Measurements from ENCODE around the gene TOM1L1. TPM values are rescaled to one million over a fixed set of nuclear protein-coding genes. Genes with fewer than 3 reads are reported as not detected.

TOM1L1 gene
- total RNA-seq, 1 donor from 2014 or later = 0.20 TPM

DNA sequence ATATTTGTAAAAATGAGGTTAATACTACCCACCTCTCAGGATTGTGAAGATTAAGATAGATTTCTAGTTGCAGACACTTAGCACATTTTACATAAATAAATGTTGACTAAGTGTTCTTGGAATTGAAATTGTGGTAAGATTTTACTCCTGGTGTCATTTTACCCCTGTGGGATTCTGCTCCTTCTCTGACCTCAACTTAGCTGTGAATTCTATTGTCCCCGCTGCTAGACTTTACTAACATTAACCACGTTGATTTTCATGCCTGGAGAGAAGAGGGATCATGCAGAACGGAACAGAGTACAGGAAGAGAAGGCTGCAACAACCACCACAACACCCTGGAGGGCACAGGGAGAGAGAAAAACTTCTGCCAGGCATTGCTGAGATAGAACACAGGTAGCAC lies 2.1 kb upstream of the TOM1L1 start:
- DNase-seq (ENCODE audit: low read depth in 2 of 2) = no peak

GRCh38 chr17:54899201-54899600 lies 1.5 kb upstream of the TOM1L1 start:
- DNase-seq (ENCODE audit: low read depth in 2 of 2) = no peak

DNA sequence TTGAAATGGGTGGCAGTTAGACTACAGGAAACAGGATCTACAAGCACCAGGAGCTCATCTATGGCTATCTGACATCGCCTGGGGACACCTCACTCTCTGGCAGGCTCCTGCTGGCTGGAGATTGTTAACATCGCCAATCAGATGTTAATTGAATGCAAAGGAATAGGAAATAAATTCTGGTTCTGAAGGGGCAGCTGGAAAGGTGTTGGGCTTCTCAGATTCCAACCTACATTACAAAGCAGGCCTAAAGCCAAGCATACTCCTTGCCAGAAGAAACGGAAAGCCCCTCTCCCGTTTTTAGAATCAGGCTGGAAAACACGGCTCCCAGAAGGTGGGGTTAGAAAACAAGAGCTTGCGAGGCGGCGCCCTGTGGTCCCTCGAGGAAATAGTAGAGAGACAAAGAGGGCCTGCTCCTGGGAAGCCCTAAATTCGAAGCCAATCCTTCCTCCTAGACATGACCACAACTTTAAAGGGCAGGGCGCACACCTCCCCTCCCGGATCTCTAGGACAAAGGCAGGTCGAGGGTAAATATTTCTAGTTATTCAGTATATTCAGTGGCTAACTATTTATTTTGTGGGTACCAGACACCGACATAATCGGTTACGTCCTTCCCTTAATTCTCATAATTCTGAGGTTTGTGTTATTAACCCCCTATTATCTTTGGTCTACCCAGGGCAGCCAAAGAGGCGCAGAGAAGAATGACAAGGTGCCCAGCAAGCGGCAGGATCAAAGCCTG lies 763 bp upstream of the TOM1L1 start:
- no peak for DNase-seq (ENCODE audit: low read depth in 2 of 2)

DNA sequence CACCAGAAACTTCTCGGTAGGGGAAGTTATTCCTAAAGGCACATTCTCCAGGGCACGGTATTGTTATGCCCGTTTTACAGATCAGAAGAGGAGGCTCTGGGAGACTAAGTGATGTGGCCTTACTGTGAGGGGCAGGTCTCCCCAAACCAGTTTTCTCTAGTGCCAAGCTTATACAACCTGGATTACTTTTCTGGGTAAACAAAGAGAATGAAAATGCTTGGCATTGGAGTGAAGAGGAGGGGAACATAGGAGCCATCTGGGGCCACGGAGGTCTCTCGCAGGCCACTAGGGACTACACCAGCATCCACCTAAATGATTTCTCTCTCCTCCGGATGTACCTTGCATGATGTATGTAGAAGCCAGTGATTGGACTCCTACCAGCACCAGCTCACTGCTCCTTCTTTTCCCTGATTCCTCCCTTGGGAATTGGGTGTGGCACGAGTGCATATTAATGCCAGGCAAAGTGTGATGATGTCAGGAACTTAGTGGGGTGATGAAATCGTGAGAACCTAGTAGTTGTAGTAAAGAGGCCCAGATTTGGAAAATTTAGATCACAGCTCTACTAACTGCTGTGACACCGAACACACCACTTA lies 674 bp downstream of the TOM1L1 start:
- DNase-seq (ENCODE audit: low read depth in 2 of 2) = no peak

GRCh38 chr17:54902017-54902416 lies 1.4 kb downstream of the TOM1L1 start:
- no peak for DNase-seq (ENCODE audit: low read depth in 2 of 2)

DNA sequence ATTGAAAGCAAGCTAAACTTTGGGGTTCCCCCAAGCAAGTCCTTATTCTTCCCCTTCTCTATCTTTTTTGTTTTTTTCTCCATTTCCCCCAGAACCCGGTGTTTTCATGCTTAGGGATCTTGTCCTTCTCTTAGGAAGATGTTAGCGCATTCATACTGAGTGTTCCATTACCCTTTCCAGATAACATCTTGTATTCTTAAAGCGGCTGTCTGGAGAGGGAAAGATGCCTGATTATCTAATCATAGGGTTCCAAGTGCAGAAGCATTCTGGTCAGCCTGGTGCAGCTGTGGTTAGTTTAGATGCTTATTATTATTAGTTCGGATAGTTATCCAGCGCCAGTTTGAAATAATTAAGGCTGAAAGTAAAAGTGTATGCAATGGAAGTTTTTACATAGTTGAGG lies 2.0 kb downstream of the TOM1L1 start:
- DNase-seq (ENCODE audit: low read depth in 2 of 2) = no peak

- DNase-seq (ENCODE audit: low read depth in 2 of 2) = no peak
Measured at GRCh38 chr17:54903375-54903774, 2.7 kb downstream of the TOM1L1 start.

GRCh38 chr17:54906683-54907082 lies 6.0 kb downstream of the TOM1L1 start:
- DNase-seq (ENCODE audit: low read depth in 2 of 2) = no peak

GRCh38 chr17:54907376-54907775 lies 6.7 kb downstream of the TOM1L1 start:
- DNase-seq (ENCODE audit: low read depth in 2 of 2) = no peak

GRCh38 chr17:54909766-54910165 lies 9.1 kb downstream of the TOM1L1 start:
- no peak for DNase-seq (ENCODE audit: low read depth in 2 of 2)

DNA sequence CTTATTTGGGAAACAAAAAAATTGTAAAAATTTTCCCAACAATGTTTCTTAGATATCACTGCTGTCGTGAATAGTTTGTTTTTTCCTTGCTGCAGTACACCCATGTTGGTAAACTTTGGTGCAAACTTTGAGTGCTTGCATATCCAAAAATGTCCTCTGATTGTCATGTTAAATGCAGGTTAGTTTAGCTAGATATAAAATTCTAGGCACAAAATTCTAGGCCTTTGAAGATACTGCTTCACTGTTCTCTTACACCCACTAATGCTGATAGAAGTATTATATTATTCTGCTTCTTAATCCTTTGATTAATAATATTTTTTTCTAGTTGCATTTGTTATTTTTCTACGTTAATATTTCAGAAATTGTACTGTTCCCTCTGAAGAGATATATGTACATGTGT lies 16.1 kb downstream of the TOM1L1 start:
- no peak for DNase-seq (ENCODE audit: low read depth in 2 of 2)

DNA sequence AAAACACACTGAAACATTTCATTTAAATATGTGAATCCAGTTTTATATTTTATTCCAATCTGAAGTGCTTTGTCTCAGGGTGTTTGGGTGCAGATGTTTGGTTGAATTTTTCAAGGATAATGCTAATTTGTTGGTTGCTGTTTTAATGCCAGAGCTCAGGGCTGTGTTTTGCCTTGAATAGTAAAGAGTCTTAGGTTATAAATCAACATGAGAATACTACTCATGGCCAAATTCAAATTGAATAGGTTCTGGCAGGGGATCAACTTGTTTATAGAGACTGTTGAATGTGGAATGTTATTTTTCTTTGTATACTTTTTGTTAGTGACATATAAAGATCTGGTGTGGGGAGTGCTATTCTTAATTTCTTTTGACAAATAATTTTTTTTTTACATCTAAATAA lies 18.8 kb downstream of the TOM1L1 start:
- no peak for DNase-seq (ENCODE audit: low read depth in 2 of 2)

DNA sequence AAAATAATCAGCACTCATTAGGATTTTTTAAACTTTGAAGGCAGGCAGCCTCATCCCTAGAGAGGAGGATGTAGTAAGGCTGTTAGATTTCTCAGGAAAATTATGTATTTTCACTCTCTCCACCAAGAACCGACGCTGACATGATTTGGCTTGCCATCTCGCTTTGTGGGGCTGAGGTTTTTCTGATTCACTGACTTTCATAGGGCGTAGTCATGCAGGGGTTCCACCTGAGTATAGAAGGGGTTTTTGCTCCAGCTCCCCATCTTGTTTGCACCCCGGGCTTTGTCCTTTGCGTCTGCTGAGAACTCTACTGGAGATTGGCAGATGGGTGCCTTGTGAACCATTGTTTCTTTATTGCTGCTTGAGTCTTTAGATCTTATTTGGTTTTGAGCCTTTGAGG lies 20.2 kb downstream of the TOM1L1 start:
- DNase-seq (ENCODE audit: low read depth in 2 of 2) = no peak

DNA sequence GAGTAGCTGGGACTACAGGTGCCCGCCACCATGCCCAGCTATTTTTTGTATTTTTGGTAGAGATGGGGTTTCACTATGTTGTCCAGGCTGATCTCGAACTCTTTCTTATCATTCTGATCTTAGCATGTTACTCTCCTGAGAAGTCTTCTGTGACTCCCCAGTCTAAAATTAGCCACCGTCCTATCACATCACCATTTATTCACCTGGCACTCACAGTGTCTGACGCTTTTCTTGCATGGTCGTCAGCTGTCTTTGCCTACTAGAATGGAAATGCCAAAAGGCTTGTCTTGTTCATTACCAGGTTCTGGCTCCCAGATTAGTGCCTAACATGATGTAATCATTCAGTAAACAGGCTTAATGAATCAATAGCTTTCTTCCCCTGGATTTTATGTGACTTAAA lies 23.8 kb downstream of the TOM1L1 start:
- DNase-seq (ENCODE audit: low read depth in 2 of 2) = no peak

DNA sequence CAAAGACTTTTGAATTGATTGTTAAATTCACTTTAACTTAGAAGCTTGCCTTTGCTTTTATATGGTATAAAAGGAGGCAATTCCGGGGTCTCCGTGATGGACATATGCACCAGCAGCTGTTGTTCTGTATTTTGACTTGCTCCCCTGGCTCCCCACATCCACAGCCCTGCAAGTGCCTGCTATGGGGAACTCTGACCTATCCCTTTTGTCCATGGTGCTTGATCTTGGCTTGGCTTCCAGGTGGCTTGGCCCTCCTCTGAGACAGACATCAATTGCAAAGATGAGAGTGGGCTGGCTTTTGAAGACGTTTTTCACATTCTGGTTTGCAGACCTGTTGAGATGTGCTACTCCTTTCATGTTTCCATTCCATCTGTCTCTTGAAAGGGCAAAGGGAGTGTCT lies 26.9 kb downstream of the TOM1L1 start:
- no peak for DNase-seq (ENCODE audit: low read depth in 2 of 2)

DNA sequence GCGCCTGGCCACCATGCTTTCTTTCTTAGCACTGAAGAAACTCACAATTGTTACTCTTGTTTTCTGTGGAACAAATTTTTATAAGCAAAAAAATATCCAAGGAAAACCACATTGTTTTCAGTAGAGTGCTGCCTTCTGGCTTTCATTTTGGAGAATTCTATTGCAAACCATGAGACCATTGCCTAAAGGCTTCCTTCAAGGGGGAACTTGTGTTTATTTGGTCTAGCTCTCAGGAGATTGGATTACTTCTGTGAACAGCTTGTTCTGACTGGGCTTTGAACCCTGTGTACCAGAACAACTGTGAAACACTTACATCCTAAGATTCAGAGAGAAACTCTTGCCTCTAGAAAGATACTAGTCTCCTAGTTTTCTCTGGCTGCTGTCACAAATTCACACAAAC lies 32.1 kb downstream of the TOM1L1 start:
- no peak for DNase-seq (ENCODE audit: low read depth in 2 of 2)

DNA sequence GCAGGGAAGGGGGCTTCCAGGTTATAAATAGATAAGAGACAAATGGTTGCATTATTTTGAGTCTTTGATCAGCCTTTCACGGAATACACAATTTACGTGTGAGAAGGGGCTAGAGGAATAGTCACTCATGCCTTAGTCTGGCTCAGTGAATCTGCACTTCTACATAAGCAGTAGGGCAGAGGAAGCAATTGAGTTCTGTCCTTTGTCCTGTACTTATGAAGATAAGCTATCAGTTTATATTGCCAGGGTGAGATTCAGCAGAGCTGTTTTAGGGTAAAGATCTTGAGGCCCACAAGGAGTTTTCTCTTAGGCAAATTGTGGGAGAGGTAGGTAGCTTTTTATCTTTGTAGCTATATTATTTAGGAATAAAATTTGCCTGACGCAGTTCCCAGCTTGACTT lies 33.3 kb downstream of the TOM1L1 start:
- DNase-seq (ENCODE audit: low read depth in 2 of 2) = no peak

- DNase-seq (ENCODE audit: low read depth in 2 of 2) = no peak
Measured at GRCh38 chr17:54935471-54935870, 34.8 kb downstream of the TOM1L1 start.

DNA sequence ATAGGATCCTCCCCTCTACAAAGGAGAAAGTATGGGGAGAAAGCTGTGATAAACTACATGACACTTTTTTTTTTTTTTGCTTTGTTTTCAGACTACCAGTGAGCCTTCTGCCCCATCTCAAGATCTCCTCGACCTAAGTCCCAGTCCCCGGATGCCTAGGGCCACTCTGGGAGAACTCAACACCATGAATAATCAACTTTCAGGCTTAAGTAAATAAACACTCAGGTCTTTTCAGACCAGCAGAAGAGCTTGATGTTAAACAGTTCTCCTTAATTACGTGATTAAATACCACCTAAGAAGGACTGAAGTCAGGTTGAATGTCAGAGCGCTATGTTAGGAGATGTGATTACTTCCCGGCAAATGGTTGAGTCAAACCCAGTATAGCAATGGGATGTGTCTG lies 36.4 kb downstream of the TOM1L1 start:
- DNase-seq (ENCODE audit: low read depth in 2 of 2) = no peak

DNA sequence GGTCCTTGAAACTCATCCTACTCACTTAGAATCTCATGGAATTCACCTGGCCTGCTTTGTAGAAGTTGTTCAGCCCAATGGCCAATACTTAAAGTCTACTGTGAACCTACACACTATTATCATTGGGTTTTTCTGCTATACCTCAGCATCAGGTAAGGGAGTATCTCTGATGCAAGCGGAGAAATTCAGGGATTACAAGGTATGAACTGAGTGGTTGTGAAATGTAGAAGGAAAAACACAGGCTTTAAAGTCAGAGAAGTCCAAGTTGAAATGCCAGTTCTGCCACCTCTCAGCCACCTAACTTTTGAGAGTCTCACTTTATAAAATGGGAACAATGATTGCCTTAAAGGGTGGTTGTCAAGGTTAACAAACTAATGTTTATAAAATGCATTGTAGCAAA lies 36.8 kb downstream of the TOM1L1 start:
- DNase-seq (ENCODE audit: low read depth in 2 of 2) = no peak

GRCh38 chr17:54941285-54941684 lies 40.6 kb downstream of the TOM1L1 start:
- no peak for DNase-seq (ENCODE audit: low read depth in 2 of 2)

DNA sequence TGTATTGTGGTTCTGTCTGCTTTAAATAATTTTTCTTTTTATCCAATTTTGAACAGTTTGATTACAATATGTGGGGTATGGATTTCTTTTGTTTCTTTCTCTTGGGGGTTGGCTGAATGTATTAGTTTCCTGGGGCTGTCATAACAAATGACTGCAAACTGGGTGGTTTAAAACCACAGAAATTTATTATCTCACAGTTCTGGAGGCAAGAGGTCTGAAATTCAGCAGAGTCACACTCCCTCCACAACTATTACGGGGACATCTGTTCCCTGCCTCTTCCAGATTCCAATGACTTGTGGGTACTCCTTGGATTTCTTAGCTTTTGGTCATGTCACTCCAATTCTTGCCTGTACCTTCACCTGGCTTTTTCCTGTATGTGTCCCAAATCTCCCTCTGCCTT lies 44.1 kb downstream of the TOM1L1 start:
- no peak for DNase-seq (ENCODE audit: low read depth in 2 of 2)

DNA sequence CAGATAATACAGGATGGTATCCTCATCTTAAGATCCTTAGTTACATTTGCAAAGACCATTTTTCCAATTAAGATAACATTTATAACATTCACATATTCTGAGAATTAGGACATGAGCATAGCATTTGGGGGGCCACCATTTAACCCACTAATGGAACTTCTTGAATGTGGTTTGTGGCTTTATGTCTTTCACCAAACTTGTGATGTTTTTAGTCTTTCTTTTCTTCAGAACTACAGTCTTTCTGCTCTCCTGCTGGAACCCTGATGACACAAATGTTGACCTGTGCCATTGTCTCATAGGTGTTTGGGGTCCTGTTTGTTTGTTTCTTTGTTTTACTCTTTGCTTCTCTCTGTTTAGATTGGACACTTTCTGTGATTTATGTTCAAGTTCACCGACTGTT lies 44.6 kb downstream of the TOM1L1 start:
- DNase-seq (ENCODE audit: low read depth in 2 of 2) = peak; percentile 1 to 8

- peak in 1 of 2 donors; percentile 43 for DNase-seq (ENCODE audit: low read depth in 2 of 2)
Measured at GRCh38 chr17:54945671-54946070, 45.0 kb downstream of the TOM1L1 start.
